ENCODE data around the gene CTNNA1.

CTNNA1 gene

DNA sequence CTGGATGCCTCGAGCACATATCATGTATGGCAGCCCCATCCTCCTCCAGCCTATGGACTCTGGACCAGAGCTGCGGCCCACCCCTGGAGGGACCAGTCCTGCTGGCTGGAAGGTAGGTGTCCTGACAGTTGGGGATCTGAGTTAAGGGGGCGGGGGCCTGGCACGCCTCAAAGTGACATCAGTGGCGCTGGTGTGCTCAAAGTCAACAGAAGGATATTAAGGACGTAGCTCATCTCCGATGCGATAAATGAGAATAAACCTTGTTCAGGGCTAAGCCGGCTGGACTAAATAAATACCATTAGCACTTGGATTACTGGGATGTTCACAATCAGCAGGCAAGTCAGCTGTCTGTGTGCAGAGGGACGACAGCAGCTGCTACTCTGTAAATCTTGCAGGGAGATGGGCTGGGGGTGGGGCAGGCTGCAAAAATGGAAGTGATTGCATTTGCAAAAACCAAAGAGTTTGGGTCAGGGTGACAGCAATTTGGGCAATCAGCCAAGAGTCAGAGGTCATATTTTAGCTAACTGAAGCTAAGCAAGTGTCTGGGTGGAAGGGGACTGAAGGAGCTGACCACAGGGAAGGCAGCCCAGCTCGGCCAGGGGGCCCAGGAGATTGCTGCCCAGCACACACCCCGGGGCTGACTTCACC lies 201.9 kb downstream of the CTNNA1 start:
- no peak overlapping the region for H3K4me2 ChIP-seq (ENCODE audit: low read length)
- H3K9me2 ChIP-seq (replicated peaks; ENCODE audit: control insufficient read depth, low read length): no peaks in the 10 kb centered on the region
- H3K9me3 ChIP-seq (ENCODE audit: control insufficient read depth, insufficient read depth, low read length): no peaks in the 10 kb centered on the region
- no peak overlapping the region for H3K4me3 ChIP-seq (ENCODE audit: low read length)
- H3K27me3 ChIP-seq (ENCODE audit: control insufficient read depth, low read length): no peaks in the 10 kb centered on the region
- peaks cover 6% of the 10 kb centered on the region for H3K4me1 ChIP-seq (ENCODE audit: control insufficient read depth, low read length)
- TF ChIP-seq, protein P1, sequence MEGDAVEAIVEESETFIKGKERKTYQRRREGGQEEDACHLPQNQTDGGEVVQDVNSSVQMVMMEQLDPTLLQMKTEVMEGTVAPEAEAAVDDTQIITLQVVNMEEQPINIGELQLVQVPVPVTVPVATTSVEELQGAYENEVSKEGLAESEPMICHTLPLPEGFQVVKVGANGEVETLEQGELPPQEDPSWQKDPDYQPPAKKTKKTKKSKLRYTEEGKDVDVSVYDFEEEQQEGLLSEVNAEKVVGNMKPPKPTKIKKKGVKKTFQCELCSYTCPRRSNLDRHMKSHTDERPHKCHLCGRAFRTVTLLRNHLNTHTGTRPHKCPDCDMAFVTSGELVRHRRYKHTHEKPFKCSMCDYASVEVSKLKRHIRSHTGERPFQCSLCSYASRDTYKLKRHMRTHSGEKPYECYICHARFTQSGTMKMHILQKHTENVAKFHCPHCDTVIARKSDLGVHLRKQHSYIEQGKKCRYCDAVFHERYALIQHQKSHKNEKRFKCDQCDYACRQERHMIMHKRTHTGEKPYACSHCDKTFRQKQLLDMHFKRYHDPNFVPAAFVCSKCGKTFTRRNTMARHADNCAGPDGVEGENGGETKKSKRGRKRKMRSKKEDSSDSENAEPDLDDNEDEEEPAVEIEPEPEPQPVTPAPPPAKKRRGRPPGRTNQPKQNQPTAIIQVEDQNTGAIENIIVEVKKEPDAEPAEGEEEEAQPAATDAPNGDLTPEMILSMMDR (IDR thresholded peaks at IDR 0.05; ENCODE audit: low read depth, low read length, poor library complexity, severe bottlenecking): no peak
- no peak for TF ChIP-seq EZH2phosphoT487 (IDR thresholded peaks at IDR 0.05; ENCODE audit: borderline replicate concordance, low read length)
- no peak overlapping the region for H3K27ac ChIP-seq (ENCODE audit: low read depth, low read length)
- H3K36me3 ChIP-seq (ENCODE audit: control insufficient read depth, low read length): no peaks in the 10 kb centered on the region
- no peaks in the 10 kb centered on the region for H4K20me1 ChIP-seq (ENCODE audit: control insufficient read depth, insufficient read depth, low read depth, low read length)
- H3F3A ChIP-seq (ENCODE audit: control insufficient read depth, insufficient read depth): no peaks in the 10 kb centered on the region
- no peaks in the 10 kb centered on the region for H3K79me2 ChIP-seq (ENCODE audit: control insufficient read depth, low read length)

DNA sequence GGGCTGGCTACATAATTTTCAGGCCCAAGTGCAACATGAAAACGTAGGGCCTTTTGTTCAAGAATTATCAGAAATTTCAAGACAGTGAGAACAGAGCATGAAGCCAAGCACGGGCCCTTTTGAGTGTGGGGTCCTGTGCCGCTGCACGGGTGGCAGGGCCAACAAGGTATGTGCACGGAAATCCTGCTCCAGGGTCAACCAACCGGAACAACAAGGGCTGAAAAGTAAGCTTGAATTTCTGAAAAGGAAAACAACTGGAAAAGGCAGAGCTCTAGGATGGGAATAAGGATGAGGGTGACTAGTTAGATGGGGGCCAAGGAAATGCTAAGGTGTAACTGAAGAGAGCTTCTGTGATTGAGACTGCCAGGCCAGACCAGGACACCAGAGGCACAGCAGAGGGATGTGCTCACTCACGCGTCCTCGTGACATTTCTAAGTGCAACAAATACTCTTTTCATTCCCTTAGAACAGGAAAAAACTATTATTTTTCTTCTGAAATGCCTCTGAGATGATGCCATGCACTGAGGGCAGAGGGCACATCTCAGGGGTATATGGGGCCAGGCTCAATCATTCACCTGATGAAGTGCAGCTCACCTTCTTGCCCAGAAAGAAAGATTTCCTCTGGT lies 202.6 kb downstream of the CTNNA1 start:
- H3K9me2 ChIP-seq (replicated peaks; ENCODE audit: control insufficient read depth, low read length): no peaks in the 10 kb centered on the region
- no peak overlapping the region for H3K27ac ChIP-seq (ENCODE audit: low read depth, low read length)
- H3K4me3 ChIP-seq (ENCODE audit: low read length): no peak overlapping the region
- no peaks in the 10 kb centered on the region for H4K20me1 ChIP-seq (ENCODE audit: control insufficient read depth, insufficient read depth, low read depth, low read length)
- TF ChIP-seq, protein P1 (IDR thresholded peaks at IDR 0.05; ENCODE audit: low read depth, low read length, poor library complexity, severe bottlenecking): no peak
- TF ChIP-seq EZH2phosphoT487 (IDR thresholded peaks at IDR 0.05; ENCODE audit: borderline replicate concordance, low read length): no peak
- no peaks in the 10 kb centered on the region for H3K36me3 ChIP-seq (ENCODE audit: control insufficient read depth, low read length)
- no peaks in the 10 kb centered on the region for H3K9me3 ChIP-seq (ENCODE audit: control insufficient read depth, insufficient read depth, low read length)
- H3K79me2 ChIP-seq (ENCODE audit: control insufficient read depth, low read length): no peaks in the 10 kb centered on the region
- peaks cover 6% of the 10 kb centered on the region for H3K4me1 ChIP-seq (ENCODE audit: control insufficient read depth, low read length)
- no peaks in the 10 kb centered on the region for H3K27me3 ChIP-seq (ENCODE audit: control insufficient read depth, low read length)
- H3K4me2 ChIP-seq (ENCODE audit: low read length): no peak overlapping the region
- no peaks in the 10 kb centered on the region for H3F3A ChIP-seq (ENCODE audit: control insufficient read depth, insufficient read depth)

DNA sequence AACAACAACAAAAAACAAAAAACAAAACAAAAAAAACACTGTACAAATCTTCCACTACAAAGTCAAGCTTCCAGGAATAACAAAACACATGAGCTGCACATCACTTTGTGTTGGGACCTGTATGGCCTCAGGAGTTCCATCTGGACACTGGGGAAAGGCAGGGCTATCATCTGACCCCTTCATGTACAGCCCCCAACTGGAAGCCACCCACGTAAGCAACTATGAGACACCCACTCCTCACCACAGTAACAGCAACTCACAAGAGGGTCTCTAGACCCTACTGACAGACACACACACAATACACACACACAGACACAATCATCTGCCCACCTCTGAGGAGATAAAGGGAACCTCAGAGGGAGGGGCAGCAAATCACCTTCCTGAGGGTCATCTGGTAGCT lies 203.6 kb downstream of the CTNNA1 start:
- TF ChIP-seq, protein P1 (IDR thresholded peaks at IDR 0.05; ENCODE audit: low read depth, low read length, poor library complexity, severe bottlenecking): no peak
- TF ChIP-seq EZH2phosphoT487 (IDR thresholded peaks at IDR 0.05; ENCODE audit: borderline replicate concordance, low read length): no peak

More for the DNA sequence above, 203.6 kb downstream of the CTNNA1 start:
- Histone ChIP-seq H3K4me2 (ENCODE audit: low read length) (no peak overlapping the region), H3K27me3 (ENCODE audit: control insufficient read depth, low read length) (no peaks in the 10 kb centered on the region), H3K4me3 (ENCODE audit: low read length) (no peak overlapping the region), H3K79me2 (ENCODE audit: control insufficient read depth, low read length) (no peaks in the 10 kb centered on the region), H3K9me2 (replicated peaks; ENCODE audit: control insufficient read depth, low read length) (no peaks in the 10 kb centered on the region), H3K36me3 (ENCODE audit: control insufficient read depth, low read length) (no peaks in the 10 kb centered on the region), H4K20me1 (ENCODE audit: control insufficient read depth, insufficient read depth, low read depth, low read length) (no peaks in the 10 kb centered on the region), H3F3A (ENCODE audit: control insufficient read depth, insufficient read depth) (no peaks in the 10 kb centered on the region), H3K9me3 (ENCODE audit: control insufficient read depth, insufficient read depth, low read length) (no peaks in the 10 kb centered on the region), H3K27ac (ENCODE audit: low read depth, low read length) (no peak overlapping the region), H3K4me1 (ENCODE audit: control insufficient read depth, low read length) (peaks cover 6% of the 10 kb centered on the region)
